GM12892 (cell line): ENCODE data around the gene LY86.

Experiments
- POLR2A ChIP-seq: IDR thresholded peaks from 2 replicates; pipeline ENCODE4 v1.6.1; 2011; ENCODE audit warnings: low read depth, low read length, control low read depth
- POLR2AphosphoS5 ChIP-seq: IDR thresholded peaks from 2 replicates; pipeline ENCODE4 v1.6.1; 2011; ENCODE audit warnings: low read depth, low read length, control low read depth
- TAF1 ChIP-seq: IDR thresholded peaks from 2 replicates; pipeline ENCODE4 v1.6.1; 2011; ENCODE audit warnings: low read depth, mild to moderate bottlenecking, control low read depth, low read length, borderline replicate concordance

- TF ChIP-seq TAF1: no peak
- TF ChIP-seq POLR2AphosphoS5: no peak; the same call in 1 of the 2 replicates
- TF ChIP-seq POLR2A: no peak; the same call in 1 of the 2 replicates
These were observed 3.4 kb downstream of the LY86 start for GRCh38 chr6:6591778-6592465.
